ENCODE measurements around the gene DNAI1.

The DNAI1 gene

DNA sequence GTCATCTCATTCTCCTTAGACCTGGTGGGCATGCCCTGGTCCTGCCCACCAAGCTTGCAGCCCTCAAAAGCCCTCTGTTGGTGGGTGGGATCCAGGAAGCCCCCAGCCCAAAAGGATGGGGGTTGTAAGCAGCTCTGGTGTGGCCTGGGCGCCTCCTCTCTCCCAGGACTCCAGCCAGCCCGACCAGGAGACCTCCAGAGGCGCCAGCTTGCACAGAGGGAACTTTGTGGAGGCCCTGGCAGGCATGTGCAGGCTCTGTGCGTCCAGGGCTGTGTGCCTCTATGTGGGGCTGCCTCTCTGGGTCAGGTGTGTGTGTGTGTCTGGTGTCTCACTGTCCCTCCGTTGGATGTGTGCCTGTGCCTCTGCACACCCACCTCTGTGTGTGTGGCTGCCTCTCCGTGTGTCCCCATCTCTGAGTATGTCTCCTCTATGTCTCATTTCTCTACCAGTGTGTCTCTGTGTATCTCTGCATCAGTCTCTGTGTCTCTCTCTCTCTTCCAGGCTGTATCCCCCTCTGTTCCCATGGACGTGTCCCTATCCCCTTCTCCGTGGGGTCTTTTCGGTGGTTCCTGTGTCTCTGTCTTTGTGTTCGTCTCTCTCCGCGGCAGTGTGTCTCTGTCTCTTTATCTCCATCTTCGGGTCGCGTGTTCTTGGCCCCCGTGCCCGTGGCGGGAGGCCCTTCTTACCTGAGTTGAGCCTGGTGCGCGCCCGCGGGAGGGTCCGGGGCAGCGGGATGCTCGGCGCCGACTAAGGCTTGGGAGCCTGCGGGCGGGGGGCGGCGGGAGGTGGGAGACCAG lies 63.7 kb downstream of the DNAI1 start:
- Histone ChIP-seq H2BK12ac (ENCODE audit: low read length in 2 of 2) (no peak overlapping the region), H2BK120ac (ENCODE audit: low read depth, low read length) (no peak overlapping the region), H2AFZ (ENCODE audit: low read depth, low read length) (no peak overlapping the region), H4K91ac (ENCODE audit: low read length) (no peak overlapping the region), H3K36me3 (ENCODE audit: control insufficient read depth in 1 of 2, insufficient read depth in 2 of 2, low read depth in 1 of 2, low read length in 2 of 2) (no peaks in the 10 kb centered on the region), H3K9ac (ENCODE audit: low read length) (peak overlapping the region; percentile 68), H3K4me1 (ENCODE audit: control insufficient read depth, insufficient read depth, low read depth, low read length) (peaks cover 10% of the 10 kb centered on the region), H3K4ac (ENCODE audit: low read depth in 1 of 2, low read length in 2 of 2) (no peak overlapping the region), H3K9me3 (ENCODE audit: control insufficient read depth, low read length) (no peaks in the 10 kb centered on the region), H3K18ac (ENCODE audit: low read depth in 1 of 2, low read length in 2 of 2) (no peak overlapping the region), H3K14ac (ENCODE audit: low read length in 2 of 2) (no peak overlapping the region), H3K79me1 (replicated peaks; ENCODE audit: low read length, poor library complexity, severe bottlenecking) (no peaks in the 10 kb centered on the region), H3K27me3 (ENCODE audit: control insufficient read depth in 1 of 2, insufficient read depth in 1 of 2, low read length in 2 of 2) (peaks cover 65 to 69% of the 10 kb centered on the region in 2 experiments), H3K4me2 (ENCODE audit: low read length, poor library complexity, severe bottlenecking) (peak overlapping the region; percentile 66), H3K4me3 (ENCODE audit: insufficient read depth in 1 of 2, low read depth in 1 of 2, low read length in 2 of 2) (peak overlapping the region; percentile 45 to 74), H3K27ac (ENCODE audit: low read length, poor library complexity, severe bottlenecking) (no peak overlapping the region), H2AK5ac (ENCODE audit: low read length, severe bottlenecking) (no peak overlapping the region), H2BK15ac (ENCODE audit: low read depth, poor library complexity, severe bottlenecking) (no peak overlapping the region), H3K23ac (ENCODE audit: low read length in 2 of 2) (no peak overlapping the region), H2BK5ac (ENCODE audit: low read depth, low read length, poor library complexity, severe bottlenecking) (no peak overlapping the region), H4K8ac (ENCODE audit: low read length) (no peak overlapping the region)
- DNase-seq: no peak
- WGBS: 37% methylated on average over 18 of the region's 31 CpGs

DNA sequence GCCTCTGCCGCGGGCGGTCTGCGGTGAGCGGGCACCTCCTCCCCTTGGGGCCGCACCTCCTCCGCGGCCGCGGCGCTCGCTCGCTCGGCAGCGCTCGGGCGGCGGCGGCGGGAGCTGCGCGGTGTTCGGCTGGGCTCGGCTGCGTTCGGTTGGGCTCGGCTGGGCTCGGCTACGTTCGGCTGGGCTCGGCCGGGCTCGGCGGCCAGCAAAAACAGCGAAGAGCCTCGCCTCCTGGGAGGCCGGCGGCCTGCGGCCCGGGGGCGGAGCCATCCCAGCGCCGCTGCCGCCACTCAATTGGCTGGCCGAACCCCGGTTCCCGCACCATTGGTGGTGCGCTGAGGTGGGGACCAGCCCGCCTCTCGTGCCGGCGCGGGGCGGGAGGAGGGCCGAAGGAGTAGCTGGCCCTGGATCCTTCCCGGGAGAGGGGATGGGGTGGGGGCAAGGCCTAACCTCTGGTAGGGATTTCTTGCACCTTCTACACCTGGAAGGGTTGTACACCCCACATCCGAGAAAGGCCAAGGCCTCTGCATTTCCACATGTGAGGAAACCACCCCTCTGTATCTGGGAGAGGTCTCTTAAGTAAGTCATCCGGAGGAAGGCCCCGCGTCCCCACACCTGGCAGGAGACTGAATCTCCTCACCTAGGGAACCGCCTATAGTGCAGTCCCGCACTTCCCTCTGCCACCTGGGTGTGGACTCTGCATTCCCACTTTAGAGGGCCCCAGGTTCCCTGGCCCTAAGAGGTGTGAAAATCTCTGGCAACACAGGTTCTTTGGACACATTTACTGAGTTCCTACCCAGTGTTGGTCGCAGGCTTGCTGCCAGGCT lies 64.6 kb downstream of the DNAI1 start, which contains the start of gene ENHO:
ENHO (minus strand) TSS at position 20 of the 827 bp plus-strand sequence. CDS start 1,295 bp downstream, outside the sequence.
- Histone ChIP-seq H3K27me3 (ENCODE audit: control insufficient read depth in 1 of 2, insufficient read depth in 1 of 2, low read length in 2 of 2) (peaks cover 63% of the 10 kb centered on the region in 2 experiments), H3K4me3 (ENCODE audit: insufficient read depth in 1 of 2, low read depth in 1 of 2, low read length in 2 of 2) (peak within 1 kb of the TSS; percentile 45 to 74), H3K27ac (ENCODE audit: low read length, poor library complexity, severe bottlenecking) (no peak within 1 kb of the TSS), H2BK12ac (ENCODE audit: low read length in 2 of 2) (no peak within 1 kb of the TSS), H3K36me3 (ENCODE audit: control insufficient read depth in 1 of 2, insufficient read depth in 2 of 2, low read depth in 1 of 2, low read length in 2 of 2) (no peaks in the 10 kb centered on the region), H3K79me1 (replicated peaks; ENCODE audit: low read length, poor library complexity, severe bottlenecking) (no peaks in the 10 kb centered on the region), H3K18ac (ENCODE audit: low read depth in 1 of 2, low read length in 2 of 2) (no peak within 1 kb of the TSS), H2BK120ac (ENCODE audit: low read depth, low read length) (no peak within 1 kb of the TSS), H3K23ac (ENCODE audit: low read length in 2 of 2) (no peak within 1 kb of the TSS), H3K14ac (ENCODE audit: low read length in 2 of 2) (no peak within 1 kb of the TSS), H4K8ac (ENCODE audit: low read length) (no peak within 1 kb of the TSS), H3K9ac (ENCODE audit: low read length) (peak within 1 kb of the TSS; percentile 68), H2AK5ac (ENCODE audit: low read length, severe bottlenecking) (no peak within 1 kb of the TSS), H3K4ac (ENCODE audit: low read depth in 1 of 2, low read length in 2 of 2) (no peak within 1 kb of the TSS), H2BK5ac (ENCODE audit: low read depth, low read length, poor library complexity, severe bottlenecking) (no peak within 1 kb of the TSS), H4K91ac (ENCODE audit: low read length) (no peak within 1 kb of the TSS), H2AFZ (ENCODE audit: low read depth, low read length) (peak within 1 kb of the TSS; percentile 34), H3K4me1 (ENCODE audit: control insufficient read depth, insufficient read depth, low read depth, low read length) (peaks cover 10% of the 10 kb centered on the region), H3K4me2 (ENCODE audit: low read length, poor library complexity, severe bottlenecking) (peak within 1 kb of the TSS; percentile 78), H2BK15ac (ENCODE audit: low read depth, poor library complexity, severe bottlenecking) (peak within 1 kb of the TSS; percentile 15), H3K9me3 (ENCODE audit: control insufficient read depth, low read length) (no peaks in the 10 kb centered on the region)
- DNase-seq: peak; percentile 83
- 7% methylated on average over 57 of the region's 63 CpGs for WGBS

DNA sequence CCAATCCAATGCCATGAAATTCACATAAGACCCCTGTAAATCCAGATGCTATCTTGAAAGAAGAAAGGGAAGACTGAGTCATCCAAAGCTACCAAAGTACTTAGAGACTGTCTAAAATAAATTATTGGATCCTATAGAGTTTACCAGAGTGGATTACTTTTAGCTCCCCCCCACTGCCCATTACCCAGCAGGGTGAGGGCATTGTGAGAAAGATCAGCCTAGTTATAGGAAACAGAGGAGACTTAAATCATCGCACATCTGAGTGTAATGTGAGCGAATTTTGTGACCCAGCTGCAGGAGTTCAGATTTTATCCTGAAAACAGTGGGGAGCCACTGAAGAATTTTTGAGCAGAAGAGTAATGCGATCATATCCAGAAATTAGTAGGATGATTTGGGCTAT lies 65.7 kb downstream of the DNAI1 start:
- Histone ChIP-seq H3K4me3 (ENCODE audit: insufficient read depth in 1 of 2, low read depth in 1 of 2, low read length in 2 of 2) (no peak overlapping the region), H2BK12ac (ENCODE audit: low read length in 2 of 2) (no peak overlapping the region)

DNA sequence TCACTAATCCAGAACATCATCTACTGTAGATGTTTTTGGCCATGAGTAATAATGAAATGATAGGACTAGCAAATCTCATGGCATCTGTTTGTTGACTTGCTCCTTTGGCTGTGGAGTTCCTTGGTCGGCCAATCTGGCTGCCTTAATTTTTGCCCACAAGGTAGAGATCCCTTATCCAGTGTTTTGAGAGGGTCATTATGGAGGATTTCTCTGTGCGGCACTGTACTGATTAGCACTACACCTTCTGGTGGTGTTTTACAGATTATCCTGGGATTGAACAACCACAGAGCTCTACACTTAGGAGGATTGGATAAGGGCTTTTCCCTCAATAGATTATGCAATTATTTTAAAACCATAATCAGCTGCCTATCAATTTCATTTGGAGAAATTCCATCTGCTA lies 67.4 kb downstream of the DNAI1 start:
- DNase-seq: no peak
- Histone ChIP-seq H4K91ac (ENCODE audit: low read length) (no peak overlapping the region), H2BK5ac (ENCODE audit: low read depth, low read length, poor library complexity, severe bottlenecking) (no peak overlapping the region), H2AK5ac (ENCODE audit: low read length, severe bottlenecking) (no peak overlapping the region), H4K8ac (ENCODE audit: low read length) (no peak overlapping the region), H3K27ac (ENCODE audit: low read length, poor library complexity, severe bottlenecking) (no peak overlapping the region), H3K4me2 (ENCODE audit: low read length, poor library complexity, severe bottlenecking) (no peak overlapping the region), H3K18ac (ENCODE audit: low read depth in 1 of 2, low read length in 2 of 2) (no peak overlapping the region), H3K79me1 (replicated peaks; ENCODE audit: low read length, poor library complexity, severe bottlenecking) (no peaks in the 10 kb centered on the region), H3K27me3 (ENCODE audit: control insufficient read depth in 1 of 2, insufficient read depth in 1 of 2, low read length in 2 of 2) (peaks cover 41 to 43% of the 10 kb centered on the region in 2 experiments), H2AFZ (ENCODE audit: low read depth, low read length) (no peak overlapping the region), H3K36me3 (ENCODE audit: control insufficient read depth in 1 of 2, insufficient read depth in 2 of 2, low read depth in 1 of 2, low read length in 2 of 2) (no peaks in the 10 kb centered on the region), H2BK15ac (ENCODE audit: low read depth, poor library complexity, severe bottlenecking) (no peak overlapping the region), H3K4me3 (ENCODE audit: insufficient read depth in 1 of 2, low read depth in 1 of 2, low read length in 2 of 2) (no peak overlapping the region), H3K14ac (ENCODE audit: low read length in 2 of 2) (no peak overlapping the region), H3K23ac (ENCODE audit: low read length in 2 of 2) (no peak overlapping the region), H2BK120ac (ENCODE audit: low read depth, low read length) (no peak overlapping the region), H3K4me1 (ENCODE audit: control insufficient read depth, insufficient read depth, low read depth, low read length) (peaks cover 10% of the 10 kb centered on the region), H2BK12ac (ENCODE audit: low read length in 2 of 2) (no peak overlapping the region), H3K9ac (ENCODE audit: low read length) (no peak overlapping the region), H3K9me3 (ENCODE audit: control insufficient read depth, low read length) (no peaks in the 10 kb centered on the region), H3K4ac (ENCODE audit: low read depth in 1 of 2, low read length in 2 of 2) (no peak overlapping the region)
- 82% methylated on average over 1 of the region's 2 CpGs for WGBS

More for the DNA sequence above, 65.7 kb downstream of the DNAI1 start:
- Histone ChIP-seq H2BK15ac (ENCODE audit: low read depth, poor library complexity, severe bottlenecking) (no peak overlapping the region), H3K9me3 (ENCODE audit: control insufficient read depth, low read length) (no peaks in the 10 kb centered on the region), H4K91ac (ENCODE audit: low read length) (no peak overlapping the region), H3K18ac (ENCODE audit: low read depth in 1 of 2, low read length in 2 of 2) (no peak overlapping the region), H2BK5ac (ENCODE audit: low read depth, low read length, poor library complexity, severe bottlenecking) (no peak overlapping the region), H3K4me1 (ENCODE audit: control insufficient read depth, insufficient read depth, low read depth, low read length) (peaks cover 10% of the 10 kb centered on the region), H3K14ac (ENCODE audit: low read length in 2 of 2) (no peak overlapping the region), H3K9ac (ENCODE audit: low read length) (no peak overlapping the region), H2AK5ac (ENCODE audit: low read length, severe bottlenecking) (no peak overlapping the region), H3K4me2 (ENCODE audit: low read length, poor library complexity, severe bottlenecking) (no peak overlapping the region), H3K4ac (ENCODE audit: low read depth in 1 of 2, low read length in 2 of 2) (no peak overlapping the region), H3K27me3 (ENCODE audit: control insufficient read depth in 1 of 2, insufficient read depth in 1 of 2, low read length in 2 of 2) (peaks cover 57 to 58% of the 10 kb centered on the region in 2 experiments), H3K79me1 (replicated peaks; ENCODE audit: low read length, poor library complexity, severe bottlenecking) (no peaks in the 10 kb centered on the region), H3K27ac (ENCODE audit: low read length, poor library complexity, severe bottlenecking) (no peak overlapping the region), H4K8ac (ENCODE audit: low read length) (no peak overlapping the region), H2AFZ (ENCODE audit: low read depth, low read length) (no peak overlapping the region), H3K23ac (ENCODE audit: low read length in 2 of 2) (no peak overlapping the region), H3K36me3 (ENCODE audit: control insufficient read depth in 1 of 2, insufficient read depth in 2 of 2, low read depth in 1 of 2, low read length in 2 of 2) (no peaks in the 10 kb centered on the region), H2BK120ac (ENCODE audit: low read depth, low read length) (no peak overlapping the region)
- WGBS: 81% methylated on average over 3 of the region's 3 CpGs
- DNase-seq: no peak
